ENCODE results near the gene DUOX1. TPM values are rescaled to one million over a fixed set of nuclear protein-coding genes. Genes with fewer than 3 reads are reported as not detected.

The DUOX1 gene
- total and polyA plus RNA-seq, 12 donors: 2.5 to 98.8 (median 23.6) TPM; not detected in 1

- Histone ChIP-seq H3K9me3 (replicated peaks in 1 of 3) (no peaks in the 10 kb centered on the region), H3K27me3 (no peaks in the 10 kb centered on the region), H3K36me3 (replicated peaks in 1 of 2) (no peaks in the 10 kb centered on the region), H3K4me1 (replicated peaks in 1 of 2) (peaks cover 7 to 8% of the 10 kb centered on the region in 2 donors), H3K4me3 (peak overlapping the region in 3 of 4 donors; percentile 14 to 70 (median 43)), H3K27ac (peak overlapping the region; percentile 93 to 99 (median 97))
- peak; percentile 93 to 99 (median 97) for DNase-seq
- WGBS, 4 donors: 0 to 1% (median 0%) methylated on average over 27 to 42 of the region's 42 CpGs
- TF ChIP-seq, protein P1, sequence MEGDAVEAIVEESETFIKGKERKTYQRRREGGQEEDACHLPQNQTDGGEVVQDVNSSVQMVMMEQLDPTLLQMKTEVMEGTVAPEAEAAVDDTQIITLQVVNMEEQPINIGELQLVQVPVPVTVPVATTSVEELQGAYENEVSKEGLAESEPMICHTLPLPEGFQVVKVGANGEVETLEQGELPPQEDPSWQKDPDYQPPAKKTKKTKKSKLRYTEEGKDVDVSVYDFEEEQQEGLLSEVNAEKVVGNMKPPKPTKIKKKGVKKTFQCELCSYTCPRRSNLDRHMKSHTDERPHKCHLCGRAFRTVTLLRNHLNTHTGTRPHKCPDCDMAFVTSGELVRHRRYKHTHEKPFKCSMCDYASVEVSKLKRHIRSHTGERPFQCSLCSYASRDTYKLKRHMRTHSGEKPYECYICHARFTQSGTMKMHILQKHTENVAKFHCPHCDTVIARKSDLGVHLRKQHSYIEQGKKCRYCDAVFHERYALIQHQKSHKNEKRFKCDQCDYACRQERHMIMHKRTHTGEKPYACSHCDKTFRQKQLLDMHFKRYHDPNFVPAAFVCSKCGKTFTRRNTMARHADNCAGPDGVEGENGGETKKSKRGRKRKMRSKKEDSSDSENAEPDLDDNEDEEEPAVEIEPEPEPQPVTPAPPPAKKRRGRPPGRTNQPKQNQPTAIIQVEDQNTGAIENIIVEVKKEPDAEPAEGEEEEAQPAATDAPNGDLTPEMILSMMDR (IDR thresholded peaks at IDR 0.05): peak; percentile 37 to 66 (median 60)
- peak; percentile 95 to 97 for TF ChIP-seq POLR2A (IDR thresholded peaks at IDR 0.05)
- intact Hi-C loops (cut with DNase I): no loop called here
These were observed 68.7 kb downstream of the DUOX1 start for GRCh38 chr15:45198337-45199135.

- no peak for TF ChIP-seq POLR2A (IDR thresholded peaks at IDR 0.05)
- TF ChIP-seq, protein P1 (IDR thresholded peaks at IDR 0.05): no peak
- Histone ChIP-seq H3K36me3 (replicated peaks in 1 of 2) (no peaks in the 10 kb centered on the region), H3K4me1 (replicated peaks in 1 of 2) (peaks cover 7 to 8% of the 10 kb centered on the region in 2 donors), H3K27ac (peak overlapping the region; percentile 93 to 99 (median 97)), H3K9me3 (replicated peaks in 1 of 3) (no peaks in the 10 kb centered on the region), H3K27me3 (no peaks in the 10 kb centered on the region), H3K4me3 (peak overlapping the region in 2 of 4 donors; percentile 43 to 70)
- peak in 4 of 7 donors; percentile 23 to 63 (median 40) for DNase-seq
- intact Hi-C loops (cut with DNase I): no loop called here
- WGBS, 4 donors: 0 to 2% (median 1%) methylated on average over 25 of the region's 25 CpGs
These were observed 69.5 kb downstream of the DUOX1 start for GRCh38 chr15:45199136-45199810.

DNA sequence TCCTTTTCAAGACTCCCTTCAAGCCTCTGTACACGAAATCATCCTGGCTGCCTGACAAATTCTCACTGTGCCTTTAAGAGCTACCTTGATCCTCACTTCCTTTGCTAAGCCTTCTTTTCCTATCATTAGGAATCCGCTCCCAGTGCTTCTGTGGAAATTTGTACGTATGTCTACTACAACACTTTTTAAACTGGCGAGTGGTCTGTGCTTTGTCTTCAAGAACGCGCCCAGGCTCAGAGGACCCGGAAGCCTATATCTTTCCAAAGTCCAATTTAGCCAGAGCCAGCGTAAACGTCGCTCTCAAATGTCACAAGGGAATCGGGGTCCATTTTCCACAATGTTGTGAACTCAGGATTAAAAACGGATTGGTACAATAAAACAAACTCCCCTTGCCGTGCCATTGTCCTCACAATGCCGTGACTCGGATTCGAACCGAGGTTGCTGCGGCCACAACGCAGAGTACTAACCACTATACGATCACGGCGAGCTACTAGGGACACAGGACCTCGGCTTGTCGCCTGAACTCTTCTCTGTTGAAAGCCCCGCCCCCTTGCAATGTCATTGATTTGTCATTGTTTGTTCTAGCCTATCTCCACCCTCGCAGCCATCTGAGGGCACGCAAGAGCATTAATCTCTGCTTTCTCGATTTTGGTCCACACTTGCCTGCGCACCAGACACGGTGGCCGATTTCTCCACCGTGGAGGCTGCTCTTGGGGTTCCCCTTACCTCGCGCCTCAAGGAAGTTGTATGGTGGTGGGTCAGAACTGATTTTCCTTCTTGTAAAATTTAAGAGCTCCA lies 70.4 kb downstream of the DUOX1 start:
- peak overlapping the region; percentile 93 to 99 (median 97) for H3K27ac ChIP-seq
- peak; percentile 95 to 100 (median 97) for DNase-seq
- WGBS, 4 donors: 0 to 1% (median 1%) methylated on average over 31 to 34 of the region's 34 CpGs
- H3K27me3 ChIP-seq: no peaks in the 10 kb centered on the region
- peaks cover 7 to 8% of the 10 kb centered on the region in 2 donors for H3K4me1 ChIP-seq (replicated peaks in 1 of 2)
- H3K4me3 ChIP-seq: peak overlapping the region in 3 of 4 donors; percentile 32 to 70 (median 40)
- TF ChIP-seq, protein P1 (IDR thresholded peaks at IDR 0.05): no peak
- peak; percentile 91 to 93 for TF ChIP-seq POLR2A (IDR thresholded peaks at IDR 0.05)
- H3K36me3 ChIP-seq (replicated peaks in 1 of 2): no peaks in the 10 kb centered on the region
- intact Hi-C loops (cut with DNase I): loop anchor here in 1 of 2 donors (5.0 kb wide), 1 partner anchor 33 kb away; no protein-coding TSS in a partner anchor
- H3K9me3 ChIP-seq (replicated peaks in 1 of 3): no peaks in the 10 kb centered on the region

All from adrenal gland (tissue), 12 donors.